Measurements from ENCODE around the gene SMAD3. TPM values are rescaled to one million over a fixed set of nuclear protein-coding genes. Genes with fewer than 3 reads are reported as not detected.

Gene SMAD3
- total RNA-seq, 1 donor from 2014 or later, result 25.7 TPM

DNA sequence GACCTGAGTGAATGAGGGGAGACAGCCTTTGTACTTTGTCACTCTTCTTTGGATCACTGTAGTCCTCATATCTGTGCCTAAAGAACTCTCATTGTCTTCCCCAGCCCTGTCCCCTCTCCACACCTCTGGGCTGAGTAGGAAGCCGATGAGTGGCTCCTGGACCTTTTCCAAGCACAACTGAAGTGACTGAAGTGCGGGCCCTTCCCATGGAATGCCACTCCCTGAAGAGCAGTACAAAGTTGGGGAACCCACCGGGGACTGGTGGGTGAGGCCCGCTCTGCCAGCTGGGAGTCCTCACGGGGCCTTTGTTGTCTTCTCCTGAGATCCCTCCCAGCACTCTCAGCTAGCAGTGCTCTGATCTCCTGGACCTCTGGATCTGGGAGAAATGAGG lies 99.0 kb downstream of the SMAD3 start:
- Histone ChIP-seq H3K4me3 (no peak overlapping the region), H3K27me3 (ENCODE audit: low read depth) (no peaks in the 10 kb centered on the region), H3K9me3 (no peaks in the 10 kb centered on the region), H3K4me1 (peaks cover 29% of the 10 kb centered on the region), H3K36me3 (peaks cover 38% of the 10 kb centered on the region), H3K27ac (no peak overlapping the region)
- intact Hi-C loops (cut with DNase I), result no loop called here
- no peak for TF ChIP-seq CTCF (IDR thresholded peaks at IDR 0.05)
- peak; percentile 57 to 79 for ATAC-seq
- peak; percentile 61 for DNase-seq

DNA sequence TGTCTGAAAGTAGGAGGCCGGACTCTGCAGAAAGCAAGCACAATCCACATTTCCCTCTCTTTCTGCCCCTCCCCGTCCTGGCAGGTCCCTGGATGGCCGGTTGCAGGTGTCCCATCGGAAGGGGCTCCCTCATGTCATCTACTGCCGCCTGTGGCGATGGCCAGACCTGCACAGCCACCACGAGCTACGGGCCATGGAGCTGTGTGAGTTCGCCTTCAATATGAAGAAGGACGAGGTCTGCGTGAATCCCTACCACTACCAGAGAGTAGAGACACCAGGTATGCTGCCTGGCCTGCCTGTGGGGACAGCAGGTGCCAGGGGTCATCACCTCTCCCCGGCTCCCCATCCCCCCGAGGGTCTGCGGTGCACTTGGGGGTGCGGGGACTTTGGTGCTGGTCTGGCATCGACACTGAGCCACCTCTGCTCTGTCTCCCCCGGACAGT lies 99.4 kb downstream of the SMAD3 start:
- peaks cover 41% of the 10 kb centered on the region for H3K36me3 ChIP-seq

GRCh38 chr15:67165254-67166253 lies 100.2 kb downstream of the SMAD3 start:
- TF ChIP-seq CTCF (IDR thresholded peaks at IDR 0.05), result no peak
- no peaks in the 10 kb centered on the region for H3K27me3 ChIP-seq (ENCODE audit: low read depth)
- intact Hi-C loops (cut with DNase I), result no loop called here
- no peak overlapping the region for H3K27ac ChIP-seq
- peaks cover 29% of the 10 kb centered on the region for H3K4me1 ChIP-seq
- H3K36me3 ChIP-seq, result peaks cover 48% of the 10 kb centered on the region
- no peak overlapping the region for H3K4me3 ChIP-seq
- no peak for DNase-seq
- no peak for ATAC-seq
- H3K9me3 ChIP-seq, result no peaks in the 10 kb centered on the region

More for the DNA sequence above, 99.4 kb downstream of the SMAD3 start:
- intact Hi-C loops (cut with DNase I), result no loop called here
- Histone ChIP-seq H3K4me3 (no peak overlapping the region), H3K27ac (peak overlapping the region; percentile 3), H3K27me3 (ENCODE audit: low read depth) (no peaks in the 10 kb centered on the region), H3K9me3 (no peaks in the 10 kb centered on the region), H3K4me1 (peaks cover 29% of the 10 kb centered on the region)
- ATAC-seq, result peak; percentile 26 to 58
- no peak for TF ChIP-seq CTCF (IDR thresholded peaks at IDR 0.05)
- no peak for DNase-seq

DNA sequence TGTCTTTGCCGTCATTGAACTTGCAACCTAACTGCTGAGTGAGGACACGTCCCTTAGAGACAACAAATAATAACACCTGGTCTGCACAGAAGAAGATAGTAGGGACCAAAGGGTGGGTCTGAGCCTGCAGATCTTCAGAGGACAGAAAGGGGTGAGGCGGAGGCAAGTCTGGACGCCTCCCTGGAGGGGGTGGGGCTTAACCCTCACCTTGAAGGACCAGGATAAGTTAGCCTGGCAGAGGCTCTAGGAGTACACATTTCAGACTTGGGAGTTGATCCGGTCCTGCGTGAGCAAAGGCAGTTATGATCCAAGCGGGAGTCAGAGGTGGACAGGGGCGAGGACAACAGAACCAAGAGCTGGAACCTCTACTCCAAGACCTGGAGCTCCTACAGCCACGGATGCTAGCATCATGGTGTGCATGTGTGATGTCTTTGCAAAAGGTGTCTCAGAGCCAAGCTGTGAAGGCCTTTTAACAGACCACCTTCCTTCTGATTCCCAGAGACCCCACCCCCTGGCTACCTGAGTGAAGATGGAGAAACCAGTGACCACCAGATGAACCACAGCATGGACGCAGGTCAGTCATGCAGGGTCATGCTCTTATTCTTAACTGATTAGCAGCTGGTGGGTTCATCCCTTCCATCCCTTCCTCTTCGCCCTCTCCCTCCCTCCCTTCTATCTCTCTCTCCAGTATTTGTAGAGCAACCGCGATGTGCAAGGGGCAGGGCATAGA lies 101.0 kb downstream of the SMAD3 start:
- Histone ChIP-seq H3K4me3 (no peak overlapping the region), H3K9me3 (no peaks in the 10 kb centered on the region), H3K4me1 (peaks cover 29% of the 10 kb centered on the region), H3K27me3 (ENCODE audit: low read depth) (no peaks in the 10 kb centered on the region), H3K36me3 (peaks cover 53% of the 10 kb centered on the region), H3K27ac (no peak overlapping the region)
- ATAC-seq, result no peak
- intact Hi-C loops (cut with DNase I), result no loop called here
- no peak for TF ChIP-seq CTCF (IDR thresholded peaks at IDR 0.05)
- DNase-seq, result no peak

DNA sequence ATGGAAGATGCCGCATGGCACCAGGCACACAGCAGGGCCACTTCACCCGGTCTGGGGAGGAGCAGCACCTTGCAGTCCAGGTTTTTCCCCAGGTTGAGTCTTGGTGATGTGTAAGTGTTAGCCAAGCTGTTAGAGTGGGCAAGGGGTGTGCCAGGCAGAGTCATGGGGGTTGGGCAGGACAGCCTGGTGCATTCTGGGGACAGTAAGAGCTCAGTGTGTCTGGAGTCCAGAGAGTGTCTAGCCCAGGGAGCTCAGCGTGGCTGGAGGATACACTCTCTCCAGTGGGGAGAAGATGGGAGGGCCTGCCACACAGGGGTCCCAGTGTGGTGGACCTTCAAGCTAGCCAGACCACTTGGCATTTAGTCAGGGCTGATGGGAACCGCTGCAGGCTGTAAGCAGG lies 101.7 kb downstream of the SMAD3 start:
- H3K27ac ChIP-seq, result no peak overlapping the region
- no peak for ATAC-seq
- no peak for DNase-seq

More for the DNA sequence above, 101.7 kb downstream of the SMAD3 start:
- Histone ChIP-seq H3K4me1 (peaks cover 29% of the 10 kb centered on the region), H3K36me3 (peaks cover 59% of the 10 kb centered on the region), H3K9me3 (no peaks in the 10 kb centered on the region), H3K4me3 (no peak overlapping the region), H3K27me3 (ENCODE audit: low read depth) (no peaks in the 10 kb centered on the region)
- TF ChIP-seq CTCF (IDR thresholded peaks at IDR 0.05), result no peak
- intact Hi-C loops (cut with DNase I), result no loop called here

Measured in lower lobe of right lung (tissue), 2 donors.